Right atrium auricular region (tissue), 2 donors: ENCODE measurements around the gene ODF2. TPM values are rescaled to one million over a fixed set of nuclear protein-coding genes. Genes with fewer than 3 reads are reported as not detected.
A peak's percentile ranks its signal among the peaks of the same experiment; 100 is the strongest.
"Not testable (repeated sequence)": the region's sequence is repeated elsewhere in the genome, so short reads cannot be mapped to it uniquely, and the experiment has no call there.

Experiments used
- DNase-seq: peaks from one replicate; pipeline ENCODE4 v3.0.0-alpha.2; 2019; ENCODE audit warnings: low spot score
- H3K27ac ChIP-seq, 2 donors: fragments of 200-600 bp; sonication (generic); 1 replicate in 1 of 2; 2 replicates in 1 of 2; pipeline ENCODE4 v1.5.1; 2016 to 2019
- H3K27me3 ChIP-seq, 2 donors: fragments of 200-600 bp; sonication (generic); one replicate each; pipeline versions ENCODE4 v1.5.1 to v1.6.0; 2017 to 2019
- H3K36me3 ChIP-seq: fragments of 200-600 bp; sonication (generic); one replicate; pipeline ENCODE4 v1.5.1; 2016
- H3K4me1 ChIP-seq, 2 donors: fragments of 200-600 bp; sonication (generic); one replicate each; pipeline versions ENCODE4 v1.5.1 to v1.6.0; 2017 to 2019
- H3K4me3 ChIP-seq, 2 donors: fragments of 200-600 bp; sonication (generic); 1 replicate in 1 of 2; 2 replicates in 1 of 2; pipeline ENCODE4 v1.5.1; 2017 to 2019; ENCODE audit warnings: mild to moderate bottlenecking in 1 of 2, moderate library complexity in 1 of 2
- H3K9me3 ChIP-seq, 2 donors: fragments of 200-600 bp; sonication (generic); one replicate each; pipeline ENCODE4 v1.5.1; 2019
- CTCF ChIP-seq, 2 donors: fragments of 200-600 bp; sonication (generic); IDR thresholded peaks; one replicate each; pipeline ENCODE4 v1.5.1; 2019; ENCODE audit warnings: antibody characterized with exemption in 2 of 2
- total RNA-seq, 2 donors: library from RNA; depleted of rRNA; stranded (reverse); fragments of >200 nt; gene quantifications; one replicate each; pipeline ENCODE4 v1.1.0, GENCODE V29; 2016

Gene ODF2
- total RNA-seq, 2 donors from 2014 or later: 9.7 to 12.1 TPM

- no peaks in the 10 kb centered on the region for H3K9me3 ChIP-seq
- H3K27me3 ChIP-seq: no peaks in the 10 kb centered on the region
- H3K36me3 ChIP-seq: no peaks in the 10 kb centered on the region
- H3K27ac ChIP-seq: peak overlapping the region; percentile 73 to 76
- no peak for TF ChIP-seq CTCF (IDR thresholded peaks at IDR 0.05)
- no peak for DNase-seq
- H3K4me3 ChIP-seq: peak overlapping the region; percentile 75 to 94
- H3K4me1 ChIP-seq: peaks cover 5 to 22% of the 10 kb centered on the region in 2 donors
Measured at GRCh38 chr9:128421482-128421996, 34.3 kb upstream of the ODF2 start.

- H3K27me3 ChIP-seq, H3K9me3 ChIP-seq, H3K4me3 ChIP-seq, H3K36me3 ChIP-seq, DNase-seq: not testable (repeated sequence)
- Histone ChIP-seq H3K27ac (peak overlapping the region in 1 of 2 donors; percentile 73), H3K4me1 (peaks cover 5 to 22% of the 10 kb centered on the region in 2 donors)
Measured at GRCh38 chr9:128422022-128422782, 33.6 kb upstream of the ODF2 start.

GRCh38 chr9:128422783-128423150 is 33.0 kb upstream of the ODF2 start:
- H3K9me3 ChIP-seq: no peaks in the 10 kb centered on the region
- no peaks in the 10 kb centered on the region for H3K36me3 ChIP-seq
- no peaks in the 10 kb centered on the region for H3K27me3 ChIP-seq

GRCh38 chr9:128423356-128423755 is 32.5 kb upstream of the ODF2 start:
- H3K27ac ChIP-seq, H3K9me3 ChIP-seq, DNase-seq, H3K4me3 ChIP-seq, H3K27me3 ChIP-seq, H3K36me3 ChIP-seq: not testable (repeated sequence)
- peaks cover 5 to 22% of the 10 kb centered on the region in 2 donors for H3K4me1 ChIP-seq

More at GRCh38 chr9:128422783-128423150, 33.0 kb upstream of the ODF2 start:
- no peak for TF ChIP-seq CTCF (IDR thresholded peaks at IDR 0.05)
- Histone ChIP-seq H3K4me1 (peaks cover 5 to 22% of the 10 kb centered on the region in 2 donors), H3K27ac (no peak overlapping the region), H3K4me3 (no peak overlapping the region)
- no peak for DNase-seq

- no peak for DNase-seq
- TF ChIP-seq CTCF (IDR thresholded peaks at IDR 0.05): no peak
- H3K36me3 ChIP-seq: no peaks in the 10 kb centered on the region
- H3K27me3 ChIP-seq: no peaks in the 10 kb centered on the region
- H3K4me3 ChIP-seq: no peak overlapping the region
- no peaks in the 10 kb centered on the region for H3K9me3 ChIP-seq
- H3K27ac ChIP-seq: no peak overlapping the region
- H3K4me1 ChIP-seq: peaks cover 3 to 17% of the 10 kb centered on the region in 2 donors
Measured at GRCh38 chr9:128424268-128424780, 31.5 kb upstream of the ODF2 start.

- no peak for TF ChIP-seq CTCF (IDR thresholded peaks at IDR 0.05)
- DNase-seq: no peak
- no peak overlapping the region for H3K27ac ChIP-seq
- no peaks in the 10 kb centered on the region for H3K9me3 ChIP-seq
- H3K36me3 ChIP-seq: no peaks in the 10 kb centered on the region
- no peaks in the 10 kb centered on the region for H3K27me3 ChIP-seq
- H3K4me3 ChIP-seq: no peak overlapping the region
- H3K4me1 ChIP-seq: no peaks in the 10 kb centered on the region
Measured at GRCh38 chr9:128428644-128429512, 26.9 kb upstream of the ODF2 start.
